Adipose tissue (tissue), 3 donors: ENCODE data around the gene PRH1. TPM values are rescaled to one million over a fixed set of nuclear protein-coding genes. Genes with fewer than 3 reads are reported as not detected.

ENCODE experiments used
- H3K27ac ChIP-seq: one replicate; pipeline ENCODE4 v1.5.1; 2013; ENCODE audit warnings: low read depth, low read length
- WGBS, 3 donors: extraction: QIAGEN DNeasy Blood & Tissue Kit; methylation state at CpG; one replicate each; pipeline ENCODE4 v1.1.7; 2013; 5-methylcytosine and 5-hydroxymethylcytosine counted together
- polyA plus RNA-seq, 3 donors: library from polyadenylated mRNA; stranded (reverse); fragments of 200-250 nt; gene quantifications; one replicate each; pipeline ENCODE4 v1.2.3, GENCODE V29; 2013
- donor health status: healthy with polysubstance abuse.
- donor health status: Bipolar disorder and iron deficiency.
- donor health status: healthy.

PRH1 gene
- polyA plus RNA-seq = 1 to 10 TPM in 2 of 3 donors, under 1 TPM in 1; 0.79 to 1.3 (median 1.2) TPM

GRCh38 chr12:10884086-10884725 is at the start of gene PRH1:
Gene PRH1, minus strand, starts transcription at chr12:10884255. Its CDS starts 38 bp downstream, at chr12:10884217.
- WGBS, 3 donors = 92 to 96% (median 96%) methylated on average over 6 of the region's 6 CpGs
- no peak within 1 kb of the TSS for H3K27ac ChIP-seq

GRCh38 chr12:10928746-10929286 is 44.8 kb upstream of the PRH1 start, which contains the start of gene PRH2:
Gene PRH2, plus strand, starts transcription at chr12:10929236. Its CDS starts 38 bp downstream, at chr12:10929274.
- WGBS, 3 donors = 94 to 98% (median 98%) methylated on average over 5 of the region's 5 CpGs

GRCh38 chr12:10926269-10926668 is 42.2 kb upstream of the PRH1 start:
- 82 to 96% (median 85%) methylated on average over 5 of the region's 5 CpGs for WGBS, 3 donors
- H3K27ac ChIP-seq = no peak overlapping the region

More at GRCh38 chr12:10928746-10929286, 44.8 kb upstream of the PRH1 start, which contains the start of gene PRH2:
- H3K27ac ChIP-seq = no peak within 1 kb of the TSS

GRCh38 chr12:10919809-10920208 is 35.8 kb upstream of the PRH1 start:
- H3K27ac ChIP-seq = no peak overlapping the region
- 92 to 97% (median 94%) methylated on average over 1 of the region's 1 CpG for WGBS, 3 donors

- WGBS, 3 donors = 75 to 89% (median 82%) methylated on average over 8 of the region's 8 CpGs
- H3K27ac ChIP-seq = no peak overlapping the region
Observed at GRCh38 chr12:10910380-10910779, 26.3 kb upstream of the PRH1 start.

- WGBS, 3 donors = 92 to 100% (median 99%) methylated on average over 1 of the region's 1 CpG
- no peak within 1 kb of the TSS for H3K27ac ChIP-seq
Observed at GRCh38 chr12:10909462-10909861, 25.4 kb upstream of the PRH1 start, which contains the start of gene TAS2R13. Gene TAS2R13, minus strand, starts transcription at chr12:10909562. Its CDS starts 264 bp downstream, at chr12:10909298.

- 93 to 95% (median 94%) methylated on average over 4 of the region's 4 CpGs for WGBS, 3 donors
- no peak overlapping the region for H3K27ac ChIP-seq
Observed at GRCh38 chr12:10904686-10905085, 20.6 kb upstream of the PRH1 start.

- 93 to 97% (median 95%) methylated on average over 1 of the region's 1 CpG for WGBS, 3 donors
- no peak overlapping the region for H3K27ac ChIP-seq
Observed at GRCh38 chr12:10901427-10901826, 17.4 kb upstream of the PRH1 start.

GRCh38 chr12:10900972-10901371 is 16.9 kb upstream of the PRH1 start:
- no peak overlapping the region for H3K27ac ChIP-seq
- WGBS, 3 donors = 96 to 100% (median 100%) methylated on average over 1 of the region's 1 CpG

- H3K27ac ChIP-seq = no peak overlapping the region
- 90 to 100% (median 95%) methylated on average over 1 of the region's 1 CpG for WGBS, 3 donors
Observed at GRCh38 chr12:10900530-10900929, 16.5 kb upstream of the PRH1 start.

- no peak overlapping the region for H3K27ac ChIP-seq
- 96 to 97% (median 96%) methylated on average over 5 of the region's 5 CpGs for WGBS, 3 donors
Observed at GRCh38 chr12:10896854-10897253, 12.8 kb upstream of the PRH1 start.

- whole genome bisulfite sequencing, 3 donors = 40 to 96% (median 95%) methylated on average over 2 of the region's 2 CpGs
- no peak overlapping the region for H3K27ac ChIP-seq
Observed at GRCh38 chr12:10891937-10892336, 7.9 kb upstream of the PRH1 start.

GRCh38 chr12:10889226-10889625 is 5.2 kb upstream of the PRH1 start:
- no peak overlapping the region for H3K27ac ChIP-seq

GRCh38 chr12:10873378-10873777 is 10.7 kb downstream of the PRH1 start:
- H3K27ac ChIP-seq = no peak overlapping the region
- WGBS, 3 donors = 24 to 61% (median 54%) methylated on average over 2 of the region's 2 CpGs

- no peak overlapping the region for H3K27ac ChIP-seq
- 42 to 87% (median 76%) methylated on average over 2 of the region's 2 CpGs for WGBS, 3 donors
Observed at GRCh38 chr12:10867381-10867780, 16.7 kb downstream of the PRH1 start.

- 93 to 99% (median 97%) methylated on average over 2 of the region's 2 CpGs for WGBS, 3 donors
- no peak overlapping the region for H3K27ac ChIP-seq
Observed at GRCh38 chr12:10863512-10864218, 20.4 kb downstream of the PRH1 start.

GRCh38 chr12:10861366-10861765 is 22.7 kb downstream of the PRH1 start:
- H3K27ac ChIP-seq = no peak overlapping the region
- WGBS, 3 donors = 83 to 91% (median 89%) methylated on average over 2 of the region's 2 CpGs

- 94 to 98% (median 96%) methylated on average over 2 of the region's 2 CpGs for WGBS, 3 donors
- H3K27ac ChIP-seq = no peak overlapping the region
Observed at GRCh38 chr12:10855807-10856206, 28.2 kb downstream of the PRH1 start.

GRCh38 chr12:10853776-10854175 is 30.3 kb downstream of the PRH1 start:
- 78 to 92% (median 88%) methylated on average over 2 of the region's 2 CpGs for WGBS, 3 donors

More at GRCh38 chr12:10853776-10854175, 30.3 kb downstream of the PRH1 start:
- no peak overlapping the region for H3K27ac ChIP-seq
